ENCODE results near the gene TP53TG3.
"Not testable (repeated sequence)": the region's sequence is repeated elsewhere in the genome, so short reads cannot be mapped to it uniquely, and the experiment has no call there.

GRCh38 chr16:32637614-32638013, 38.4 kb downstream of the TP53TG3 start:
- TF ChIP-seq NR1H2 (CRISPR knock-in tag; IDR thresholded peaks at IDR 0.05); SIX5 (IDR thresholded peaks at IDR 0.05; ENCODE audit: borderline replicate concordance in 1 of 2, insufficient read depth in 1 of 2, low read depth in 1 of 2, low read length in 2 of 2); ZNF184 (CRISPR knock-in tag; IDR thresholded peaks at IDR 0.05); PHF21A (IDR thresholded peaks at IDR 0.05; ENCODE audit: borderline replicate concordance, low read depth); ZKSCAN1 (IDR thresholded peaks at IDR 0.05; ENCODE audit: low read depth, low read length); ZNF766 (CRISPR knock-in tag; conservative IDR thresholded peaks at IDR 0.05): not testable (repeated sequence)
- TF ChIP-seq, protein P1, sequence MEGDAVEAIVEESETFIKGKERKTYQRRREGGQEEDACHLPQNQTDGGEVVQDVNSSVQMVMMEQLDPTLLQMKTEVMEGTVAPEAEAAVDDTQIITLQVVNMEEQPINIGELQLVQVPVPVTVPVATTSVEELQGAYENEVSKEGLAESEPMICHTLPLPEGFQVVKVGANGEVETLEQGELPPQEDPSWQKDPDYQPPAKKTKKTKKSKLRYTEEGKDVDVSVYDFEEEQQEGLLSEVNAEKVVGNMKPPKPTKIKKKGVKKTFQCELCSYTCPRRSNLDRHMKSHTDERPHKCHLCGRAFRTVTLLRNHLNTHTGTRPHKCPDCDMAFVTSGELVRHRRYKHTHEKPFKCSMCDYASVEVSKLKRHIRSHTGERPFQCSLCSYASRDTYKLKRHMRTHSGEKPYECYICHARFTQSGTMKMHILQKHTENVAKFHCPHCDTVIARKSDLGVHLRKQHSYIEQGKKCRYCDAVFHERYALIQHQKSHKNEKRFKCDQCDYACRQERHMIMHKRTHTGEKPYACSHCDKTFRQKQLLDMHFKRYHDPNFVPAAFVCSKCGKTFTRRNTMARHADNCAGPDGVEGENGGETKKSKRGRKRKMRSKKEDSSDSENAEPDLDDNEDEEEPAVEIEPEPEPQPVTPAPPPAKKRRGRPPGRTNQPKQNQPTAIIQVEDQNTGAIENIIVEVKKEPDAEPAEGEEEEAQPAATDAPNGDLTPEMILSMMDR (IDR thresholded peaks at IDR 0.05 in 2 of 3, conservative IDR thresholded peaks at IDR 0.05 in 1 of 3; ENCODE audit: insufficient read depth in 2 of 3, low read depth in 1 of 3, low read length in 3 of 3) = not testable (repeated sequence)
